NCI-H345 treated with DMSO at 0.1 percent for 48 hours (cell line): Measurements from ENCODE around the gene CYTIP.
"Not testable (repeated sequence)": the region's sequence is repeated elsewhere in the genome, so short reads cannot be mapped to it uniquely, and the experiment has no call there.

Experiments used
- DNase-seq: peaks from one replicate; lab custom pipeline; 2025; ENCODE audit not compliant: unreplicated experiment; lab: John Stamatoyannopoulos, UW

CYTIP gene

DNA sequence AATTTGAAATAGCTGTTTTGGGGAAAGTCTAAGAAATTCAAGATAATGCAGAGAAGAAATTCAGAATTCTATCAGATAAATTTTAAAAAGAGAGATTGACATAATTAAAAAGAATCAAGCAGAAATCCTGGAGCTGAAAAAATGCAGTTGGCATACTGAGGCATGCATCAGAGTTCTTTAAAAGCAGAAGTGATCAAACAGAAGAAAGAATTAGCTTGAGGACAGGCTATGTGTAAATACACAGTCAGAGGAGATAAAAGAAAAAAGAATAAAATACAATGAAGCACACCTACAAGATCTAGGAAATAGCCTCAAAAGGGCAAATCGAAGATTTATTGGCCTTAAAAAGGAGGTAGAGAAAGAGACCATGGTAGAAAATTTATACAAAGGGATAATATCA, 57.1 kb downstream of the CYTIP start:
- DNase-seq, result no peak

DNA sequence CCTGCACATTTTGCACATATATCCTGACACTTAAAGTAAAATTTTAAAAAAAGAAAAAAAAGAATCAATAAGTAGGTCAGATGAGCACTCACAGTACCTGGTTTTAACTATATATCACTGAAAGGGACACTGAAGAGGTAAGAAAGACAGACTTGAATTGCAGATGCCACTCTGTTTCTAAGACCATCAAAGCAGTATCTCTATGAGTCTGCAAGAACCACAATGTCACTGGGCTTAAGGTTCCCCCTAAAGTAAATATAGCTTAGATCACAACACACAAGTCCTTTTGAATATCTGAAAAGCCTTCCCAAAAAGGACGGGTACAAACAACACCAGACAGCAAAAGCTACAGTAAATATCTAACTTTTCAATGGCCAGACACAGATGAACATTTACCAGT, 57.6 kb downstream of the CYTIP start:
- no peak for DNase-seq

GRCh38 chr2:157377861-157378260, 66.0 kb downstream of the CYTIP start:
- DNase-seq, result no peak

DNA sequence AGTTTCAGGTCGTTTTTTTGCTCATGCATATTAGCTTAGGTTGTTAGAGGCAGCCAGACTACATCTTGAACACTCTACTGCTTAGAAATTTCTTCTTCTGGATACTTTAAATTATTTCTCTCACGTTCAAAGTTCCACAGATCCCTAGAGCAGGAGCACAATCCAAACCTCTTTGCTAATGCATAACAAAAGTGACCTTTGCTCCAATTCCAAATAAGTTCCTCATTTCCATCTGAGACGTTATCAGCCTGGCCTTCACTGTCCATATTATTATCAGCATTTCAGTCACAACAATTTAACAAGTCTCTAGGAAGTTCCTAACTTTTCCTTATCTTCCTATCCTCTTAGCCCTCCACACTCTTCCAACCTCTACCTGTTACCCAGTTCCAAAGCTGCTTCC, 67.8 kb downstream of the CYTIP start:
- DNase-seq, result no peak

GRCh38 chr2:157375384-157375783, 68.5 kb downstream of the CYTIP start:
- DNase-seq, result no peak

DNA sequence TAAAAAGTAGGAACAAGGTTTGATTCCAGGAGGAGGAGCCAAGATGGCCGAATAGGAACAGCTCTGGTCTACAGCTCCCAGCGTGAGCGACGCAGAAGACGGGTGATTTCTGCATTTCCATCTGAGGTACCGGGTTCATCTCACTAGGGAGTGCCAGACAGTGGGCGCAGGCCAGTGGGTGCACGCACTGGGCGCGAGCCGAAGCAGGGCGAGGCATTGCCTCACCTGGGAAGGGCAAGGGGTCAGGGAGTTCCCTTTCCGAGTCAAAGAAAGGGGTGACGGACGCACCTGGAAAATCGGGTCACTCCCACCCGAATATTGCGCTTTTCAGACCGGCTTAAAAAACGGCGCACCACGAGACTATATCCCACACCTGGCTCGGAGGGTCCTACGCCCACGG, 75.4 kb downstream of the CYTIP start:
- not testable (repeated sequence) for DNase-seq

DNA sequence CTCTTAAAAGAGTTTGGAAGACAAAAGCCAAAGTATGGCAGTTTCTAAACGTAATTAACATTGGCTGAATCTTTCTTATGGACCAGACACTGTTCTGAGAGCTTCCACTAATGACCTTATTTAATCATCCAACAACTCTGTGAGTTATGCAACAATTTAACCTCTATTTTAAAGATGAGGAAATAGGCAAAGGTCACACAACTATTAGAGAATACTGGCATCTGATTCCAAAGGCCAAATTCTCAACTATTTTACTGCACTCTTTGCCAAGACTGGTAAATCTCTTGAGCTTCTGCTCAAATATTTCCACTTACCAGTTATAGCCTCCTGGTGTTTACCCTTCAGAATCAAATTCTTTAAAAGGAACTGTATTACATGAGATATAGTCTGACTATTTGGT, 76.2 kb downstream of the CYTIP start:
- DNase-seq, result no peak
